HL-60/S4 treated with phorbol 12-myristate 13-acetate at 8.2 ng/mL for 4 days and 3 days (cell line): ENCODE measurements around the gene EHBP1.
"Not testable (repeated sequence)": the region's sequence is repeated elsewhere in the genome, so short reads cannot be mapped to it uniquely, and the experiment has no call there.

Experiments
- in situ Hi-C: fragments of 300-500 bp; cut with MboI; formaldehyde crosslinking; loops from 2 replicates; pipeline ENCODE4 v1.15.0; 2022; ENCODE audit warnings: low sequenced_read_pairs

EHBP1 gene

DNA sequence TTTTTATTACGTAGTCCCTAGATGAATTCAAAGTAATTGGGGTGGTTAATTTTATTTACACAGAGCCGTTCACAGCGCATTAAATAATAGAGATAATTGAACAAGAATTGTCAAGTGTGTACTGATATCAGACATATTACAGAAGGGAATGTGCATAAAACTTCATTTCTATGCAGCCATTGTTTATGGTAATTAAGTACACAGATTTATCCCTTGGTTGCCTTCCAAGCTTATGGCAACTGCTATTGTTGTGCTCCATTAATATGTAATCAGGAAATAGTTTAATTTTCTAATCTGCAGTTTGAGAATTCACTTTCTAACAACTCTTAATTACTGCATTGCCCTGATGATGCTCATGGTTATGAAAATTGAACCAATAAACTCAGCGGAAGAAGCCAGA lies 297.8 kb downstream of the EHBP1 start:
- in situ Hi-C loops = no loop called here

DNA sequence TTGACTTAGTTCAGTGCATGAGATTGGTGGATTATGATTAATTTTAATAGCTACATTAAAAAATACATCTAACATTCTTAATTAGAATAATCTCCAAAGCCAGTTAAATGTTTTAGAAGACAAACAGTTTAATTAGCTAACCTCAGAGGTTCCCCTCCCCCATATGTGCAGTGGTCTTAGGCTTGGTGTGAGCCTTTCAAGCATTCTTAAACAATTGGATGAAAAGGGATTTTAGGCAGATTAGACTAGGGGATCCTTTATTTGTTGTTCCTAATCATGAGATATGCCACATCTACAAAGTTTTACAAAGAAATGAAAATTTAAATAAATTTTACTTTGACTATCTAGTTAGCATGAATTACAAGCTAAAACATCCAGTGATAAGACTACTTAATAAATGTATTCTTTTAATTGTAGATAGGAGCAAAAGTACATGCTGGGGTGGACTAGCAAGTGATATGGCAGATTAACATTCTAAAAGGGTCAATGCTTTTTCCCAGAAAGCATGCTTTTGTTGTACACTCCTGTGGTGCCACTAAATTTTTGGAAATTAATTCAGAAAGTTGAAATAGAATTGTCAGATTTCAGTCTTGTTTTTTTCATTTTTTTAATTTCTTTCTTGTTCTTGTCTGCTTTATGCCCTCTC lies 302.4 kb downstream of the EHBP1 start:
- in situ Hi-C loops = no loop called here

DNA sequence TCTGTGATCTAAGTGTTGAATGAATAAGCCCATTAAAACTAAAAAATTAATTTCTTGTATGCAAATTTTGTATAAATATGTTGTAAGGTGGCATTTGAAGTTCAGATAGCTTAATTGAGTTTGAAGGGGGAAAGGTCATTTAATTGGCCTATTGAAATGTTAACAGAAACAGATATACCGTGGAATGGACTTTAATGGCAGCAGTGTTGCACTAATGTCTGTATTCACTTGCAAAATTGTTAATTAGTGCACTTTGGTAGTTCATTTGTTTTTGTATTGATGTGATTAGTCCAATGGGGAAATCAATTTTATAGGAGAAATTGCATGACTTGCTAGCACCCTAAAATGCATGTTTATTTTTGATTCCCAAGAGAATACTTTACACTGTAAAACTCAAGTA lies 303.3 kb downstream of the EHBP1 start:
- in situ Hi-C loops = no loop called here

- in situ Hi-C loops = no loop called here
These were observed 304.0 kb downstream of the EHBP1 start for GRCh38 chr2:63009490-63009889.

DNA sequence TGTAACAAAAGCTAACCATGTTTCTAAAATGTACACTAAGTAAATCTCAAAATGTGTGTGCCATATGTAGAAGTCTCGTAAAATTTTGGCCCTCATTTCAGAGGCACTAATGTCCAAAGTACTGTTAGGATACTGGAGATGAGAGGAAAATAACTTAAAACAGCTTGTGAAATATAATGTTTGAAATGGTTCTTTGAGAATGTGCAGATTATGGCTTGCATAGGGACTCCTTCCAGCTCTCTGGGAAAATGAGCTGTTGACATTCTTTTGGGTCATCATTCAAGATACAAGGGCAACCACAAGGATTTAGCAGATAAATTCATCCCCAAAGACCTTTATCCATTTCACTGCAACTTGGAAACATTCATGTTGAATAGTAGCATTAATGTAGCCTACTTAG lies 307.0 kb downstream of the EHBP1 start:
- in situ Hi-C loops = no loop called here

DNA sequence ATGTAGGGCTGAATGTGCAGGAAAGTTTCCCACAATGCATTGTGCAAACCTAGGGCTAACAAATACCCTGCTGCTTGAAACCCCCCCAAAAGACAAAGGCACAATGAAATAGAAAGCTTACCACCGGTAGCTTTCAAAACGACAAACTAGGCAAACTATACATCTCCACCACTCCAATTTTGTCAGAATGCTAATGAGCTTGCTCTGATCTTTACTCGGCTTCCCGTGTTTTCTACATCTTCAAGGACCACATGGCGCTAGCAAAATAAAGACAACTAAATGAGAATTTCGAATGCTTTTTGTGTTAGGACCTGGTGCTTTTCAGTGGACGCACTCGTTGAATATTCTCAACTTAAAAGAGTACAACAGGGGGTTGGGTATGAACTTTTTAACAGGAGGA lies 307.9 kb downstream of the EHBP1 start:
- in situ Hi-C loops = no loop called here

- in situ Hi-C loops = no loop called here
These were observed 309.9 kb downstream of the EHBP1 start for GRCh38 chr2:63015389-63015788.

DNA sequence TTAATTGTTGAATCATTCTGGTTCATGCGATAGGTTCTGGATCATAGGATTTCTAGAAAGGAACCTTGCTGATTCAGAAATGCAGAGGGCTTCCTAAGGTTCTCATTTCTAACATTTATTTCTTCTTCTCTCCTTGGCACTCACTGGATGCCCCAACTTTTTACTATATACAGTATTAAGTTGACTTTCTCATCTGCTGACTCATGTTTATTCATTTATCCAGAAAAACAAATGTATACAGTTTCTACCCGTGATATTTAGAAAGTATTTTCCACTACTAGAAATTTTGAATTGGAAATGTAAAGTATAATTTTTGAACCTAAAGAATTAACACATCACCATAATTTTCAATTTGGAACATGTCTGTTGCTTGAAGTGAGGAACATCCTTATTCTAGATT lies 312.9 kb downstream of the EHBP1 start:
- in situ Hi-C loops = no loop called here

DNA sequence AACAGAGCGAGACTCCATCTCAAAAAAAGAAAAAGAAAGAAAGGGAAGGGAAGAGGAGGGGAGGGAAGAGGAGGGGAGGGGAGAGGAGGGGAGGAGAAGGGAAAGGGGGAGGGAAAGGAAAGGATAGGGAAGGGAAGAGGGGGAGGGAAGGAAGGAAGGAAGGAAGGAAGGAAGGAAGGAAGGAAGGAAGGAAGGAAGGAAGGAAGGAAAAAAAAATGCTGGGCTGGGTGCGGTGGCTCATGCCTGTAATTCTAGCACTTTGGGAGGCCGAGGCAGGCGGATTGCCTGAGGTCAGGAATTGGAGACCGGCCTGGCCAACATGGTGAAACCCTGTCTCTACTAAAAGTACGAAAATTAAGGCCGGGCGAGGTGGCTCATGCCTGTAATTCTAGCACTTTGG lies 314.2 kb downstream of the EHBP1 start:
- in situ Hi-C loops = not testable (repeated sequence)

DNA sequence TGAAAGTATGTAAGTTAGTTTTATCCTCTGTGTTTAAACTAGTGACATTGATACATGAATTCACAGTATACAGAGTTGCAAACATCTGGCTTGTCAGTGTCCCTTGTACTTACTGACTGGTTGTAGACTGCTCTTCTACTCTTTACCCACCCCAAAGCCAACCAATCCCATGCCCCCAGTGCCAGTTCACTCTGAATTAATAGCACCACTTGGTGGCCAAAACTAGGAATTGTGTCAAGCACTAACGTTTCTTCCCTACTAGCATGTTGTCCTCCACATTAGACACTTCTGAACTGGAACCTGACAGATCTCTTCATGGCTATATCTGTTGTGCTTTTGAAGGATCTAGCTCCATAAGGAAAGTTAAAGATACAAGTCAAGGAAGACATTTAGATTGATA lies 317.9 kb downstream of the EHBP1 start:
- in situ Hi-C loops = no loop called here

DNA sequence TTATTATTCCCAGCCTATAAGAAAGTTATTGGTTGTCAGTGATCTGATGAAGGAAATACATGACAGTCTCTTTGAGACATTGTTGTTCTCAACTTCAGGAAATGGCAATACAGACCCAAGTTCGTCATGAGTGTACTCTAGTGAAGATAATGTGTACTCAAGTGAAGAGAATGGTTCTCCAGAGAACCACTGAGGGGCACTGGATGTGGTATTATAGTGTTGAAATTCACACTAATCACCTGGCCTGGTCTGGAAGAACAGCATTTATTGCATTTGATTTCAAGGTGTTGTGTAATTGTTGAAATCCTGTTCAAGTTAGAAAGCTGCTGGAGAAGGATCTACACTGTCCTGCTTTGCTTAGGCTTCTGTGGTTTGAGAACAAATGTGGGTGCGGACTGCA lies 321.7 kb downstream of the EHBP1 start:
- in situ Hi-C loops = no loop called here

GRCh38 chr2:63029058-63029457 lies 323.5 kb downstream of the EHBP1 start:
- in situ Hi-C loops = no loop called here

- in situ Hi-C loops = no loop called here
These were observed 329.0 kb downstream of the EHBP1 start for GRCh38 chr2:63034526-63034925.

GRCh38 chr2:63035169-63035568 lies 329.7 kb downstream of the EHBP1 start:
- in situ Hi-C loops = no loop called here

DNA sequence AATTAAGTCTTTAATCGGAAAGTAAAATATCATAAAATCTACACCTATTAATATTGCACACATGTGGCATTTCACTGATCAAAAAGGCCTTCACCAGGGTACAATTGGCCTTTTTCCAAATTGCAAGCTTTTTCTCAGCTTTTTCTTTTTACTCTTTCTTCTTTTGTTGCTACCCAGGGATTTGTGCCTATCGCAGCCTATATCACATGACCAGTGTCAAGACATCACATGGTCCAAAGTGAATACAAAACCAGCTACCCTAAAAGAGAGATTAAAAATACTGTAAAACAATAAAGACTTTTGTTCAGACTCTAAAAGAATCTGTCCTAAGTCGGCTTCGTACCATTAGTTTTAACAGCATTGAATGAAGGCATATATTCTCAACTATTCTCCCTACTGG lies 330.1 kb downstream of the EHBP1 start:
- in situ Hi-C loops = no loop called here

GRCh38 chr2:63038034-63038433 lies 332.5 kb downstream of the EHBP1 start:
- in situ Hi-C loops = no loop called here

DNA sequence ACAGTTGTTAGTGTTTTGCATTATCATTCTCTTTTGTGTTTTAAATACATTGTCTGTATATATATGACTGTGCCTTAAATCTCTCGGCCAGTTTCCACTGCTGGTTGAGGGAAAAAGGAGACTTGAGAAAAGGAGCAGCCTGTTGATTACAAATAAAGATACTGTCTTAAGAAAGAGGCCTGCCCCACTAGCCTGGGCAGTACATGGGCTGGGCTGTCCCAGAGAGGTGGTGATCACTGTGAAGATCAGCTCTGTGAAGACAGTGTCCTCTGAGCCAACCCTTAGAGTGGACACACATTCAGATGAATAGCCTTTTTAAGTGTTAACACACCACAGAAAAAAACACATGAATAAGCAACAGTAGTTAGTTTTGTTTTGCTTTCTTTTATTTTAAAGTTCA lies 335.1 kb downstream of the EHBP1 start:
- in situ Hi-C loops = no loop called here

DNA sequence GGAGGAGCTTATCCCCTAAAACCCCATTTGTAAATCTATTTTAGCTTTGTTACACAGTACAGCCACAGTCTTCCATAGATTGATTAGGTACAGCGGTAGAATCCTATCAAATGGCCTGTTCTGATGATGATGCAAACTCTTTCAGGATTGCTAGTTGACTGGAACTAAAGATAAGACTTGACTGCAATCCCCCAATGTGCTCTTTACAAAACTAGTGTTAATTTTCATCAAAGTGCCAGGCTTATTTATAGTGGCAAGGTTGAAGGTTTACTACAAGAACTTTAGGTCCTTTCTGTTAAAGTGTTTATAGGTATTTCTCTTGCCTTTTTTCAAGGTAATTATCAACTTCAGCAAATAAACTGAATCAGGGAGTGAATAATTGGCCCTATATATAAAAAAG lies 336.1 kb downstream of the EHBP1 start:
- in situ Hi-C loops = no loop called here

DNA sequence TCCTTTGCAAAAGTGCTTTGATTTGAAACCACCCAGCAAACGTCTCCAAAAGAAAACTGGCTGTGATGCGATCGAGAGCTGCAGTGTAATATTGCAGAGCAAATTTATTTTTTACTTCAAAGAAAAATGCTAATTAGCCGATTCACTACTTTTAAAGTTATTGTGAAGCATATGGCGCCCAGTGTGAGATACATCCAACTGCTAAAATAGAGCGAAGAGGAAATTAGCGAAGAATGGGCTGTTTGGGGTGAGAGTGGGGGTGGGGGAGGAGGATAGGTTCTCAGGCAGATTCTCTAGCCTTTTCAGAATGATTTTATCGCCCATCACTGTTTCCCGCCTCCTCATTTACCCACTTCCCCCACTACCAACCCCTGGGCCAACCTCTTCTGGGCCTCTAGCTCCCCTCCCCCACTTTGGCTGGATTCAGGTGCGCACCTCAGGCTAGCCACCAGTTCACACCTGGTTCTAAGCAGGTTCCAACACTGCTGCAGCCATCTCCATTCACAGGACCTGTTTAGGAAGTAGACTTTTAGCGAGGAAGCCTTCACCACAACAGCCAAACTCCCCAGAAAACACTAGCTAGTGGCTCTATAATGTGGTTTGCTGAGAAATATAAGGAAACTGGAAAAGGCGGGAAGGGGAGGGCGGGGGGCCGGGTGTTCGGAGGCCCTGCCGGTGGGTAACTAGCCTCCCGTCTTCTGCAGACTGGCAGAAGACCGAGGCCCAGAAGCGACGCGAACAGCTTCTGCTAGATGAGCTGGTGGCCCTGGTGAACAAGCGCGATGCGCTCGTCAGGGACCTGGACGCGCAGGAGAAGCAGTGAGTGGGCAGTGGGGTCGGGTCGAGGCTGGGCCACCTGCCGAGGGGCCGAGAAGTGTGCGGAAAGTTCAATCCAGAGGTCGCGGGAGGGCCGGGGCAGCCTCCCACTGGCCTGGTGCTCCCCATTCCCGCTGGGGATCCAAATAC lies 339.1 kb downstream of the EHBP1 start:
- in situ Hi-C loops = no loop called here

GRCh38 chr2:63046552-63046951 lies 341.0 kb downstream of the EHBP1 start:
- in situ Hi-C loops = no loop called here

- in situ Hi-C loops = no loop called here
These were observed 341.4 kb downstream of the EHBP1 start for GRCh38 chr2:63046961-63047320.
